Uterine smooth muscle cell (primary cell): ENCODE data around the gene KCNJ16. TPM values are rescaled to one million over a fixed set of nuclear protein-coding genes. Genes with fewer than 3 reads are reported as not detected.

ENCODE experiments used
- total RNA-seq: library from RNA; depleted of rRNA; stranded (reverse); fragments of >200 nt; gene quantifications from 2 replicates; pipeline ENCODE4 v1.2.3, GENCODE V29; 2014

The KCNJ16 gene
- total RNA-seq = not detected in 2 replicates

DNA sequence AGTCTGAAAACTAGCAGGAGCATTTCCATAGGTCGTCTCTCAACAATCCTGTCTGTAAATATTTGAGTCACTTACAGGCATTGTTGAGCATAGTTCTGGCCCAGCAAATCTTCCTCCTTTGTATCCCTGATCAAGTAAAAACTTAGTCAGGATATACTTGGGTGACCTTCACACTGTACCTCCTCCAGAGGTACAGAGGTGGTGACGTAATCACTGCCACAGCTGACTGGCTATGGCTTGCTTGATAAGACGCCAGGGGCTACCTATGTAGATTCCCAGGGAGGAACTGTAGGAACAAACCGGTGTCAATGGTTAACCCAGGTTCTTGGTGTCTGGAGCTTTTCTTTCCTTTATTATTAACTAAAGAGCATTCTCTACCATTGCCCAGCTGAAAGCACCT lies at the start of gene KCNJ16:
Gene KCNJ16, plus strand, starts transcription at position 270 of the 400 bp plus-strand sequence. CDS start 56,863 bp downstream, outside the sequence.

DNA sequence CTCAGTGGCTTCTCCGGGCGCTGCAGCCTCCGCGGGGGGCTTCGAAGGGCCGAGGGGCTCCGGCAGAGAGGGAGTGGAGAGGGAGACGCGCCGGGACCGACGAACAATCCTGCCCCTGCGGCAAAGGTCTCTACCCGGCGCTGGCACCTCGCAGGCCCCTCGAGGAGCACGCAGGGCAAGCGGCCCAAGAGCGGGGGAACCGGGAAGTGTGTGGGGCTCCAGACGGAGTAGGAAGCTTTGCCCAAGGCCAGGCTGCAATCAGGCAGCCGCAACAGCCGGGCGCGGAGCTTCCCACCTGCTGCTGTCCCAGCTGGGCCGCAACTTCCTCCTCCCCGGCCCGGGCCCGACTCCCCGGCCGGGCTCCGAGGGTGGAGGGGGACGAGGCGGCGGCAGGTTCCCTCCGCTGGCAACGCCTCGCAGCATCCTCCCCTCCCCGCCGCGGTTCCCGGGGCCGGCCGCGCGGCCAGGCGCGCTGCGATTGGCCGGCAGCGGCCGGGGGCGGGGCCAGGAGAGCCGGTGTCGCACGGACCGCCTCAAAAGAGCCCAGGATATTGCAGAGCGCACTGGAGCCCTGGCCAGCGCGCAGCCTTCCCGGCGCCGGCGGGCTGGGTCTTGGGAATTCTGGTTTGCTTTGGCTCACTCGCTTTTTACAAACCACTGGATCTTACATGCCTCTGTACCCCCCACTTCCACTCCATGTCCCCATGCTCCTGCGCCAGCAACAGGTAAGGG lies 94.1 kb downstream of the KCNJ16 start, which contains the start of gene KCNJ2:
Gene KCNJ2, plus strand, starts transcription at position 556 of the 732 bp plus-strand sequence. CDS start 5,508 bp downstream, outside the sequence.

Other genes with a start within 250 kb of the KCNJ16 start
- gene KCNJ2, start 94.3 kb downstream of the KCNJ16 start, total RNA-seq = 2.8 and 6.6 TPM in 2 replicates